GM18507 (cell line): Measurements from ENCODE around the gene LRCH3.
"Not testable (repeated sequence)": the region's sequence is repeated elsewhere in the genome, so short reads cannot be mapped to it uniquely, and the experiment has no call there.

Experiments
- DNase-seq: peaks from one replicate; pipeline ENCODE4 v3.0.0; 2011; ENCODE audit warnings: low read depth; ENCODE audit not compliant: insufficient read length; ENCODE audit errors: extremely low spot score
- FAIRE-seq: peaks from 2 replicates; lab custom pipeline; 2011; peaks lifted over from hg19 to GRCh38; lab: Jason Lieb, UNC

The LRCH3 gene

DNA sequence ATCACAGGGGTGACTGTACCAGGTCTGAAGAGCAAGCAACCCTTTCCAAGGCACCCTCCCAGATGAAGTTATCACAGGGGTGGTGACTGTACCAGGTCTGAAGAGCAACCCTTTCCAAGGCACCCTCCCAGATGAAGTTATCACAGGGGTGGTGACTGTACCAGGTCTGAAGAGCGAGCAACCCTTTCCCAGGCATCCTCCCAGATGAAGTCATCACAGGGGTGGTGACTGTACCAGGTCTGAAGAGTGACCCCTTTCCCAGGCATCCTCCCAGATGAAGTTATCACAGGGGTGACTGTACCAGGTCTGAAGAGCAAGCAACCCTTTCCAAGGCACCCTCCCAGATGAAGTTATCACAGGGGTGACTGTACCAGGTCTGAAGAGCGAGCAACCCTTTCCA, 117.5 kb downstream of the LRCH3 start:
- not testable (repeated sequence) for DNase-seq, FAIRE-seq

DNA sequence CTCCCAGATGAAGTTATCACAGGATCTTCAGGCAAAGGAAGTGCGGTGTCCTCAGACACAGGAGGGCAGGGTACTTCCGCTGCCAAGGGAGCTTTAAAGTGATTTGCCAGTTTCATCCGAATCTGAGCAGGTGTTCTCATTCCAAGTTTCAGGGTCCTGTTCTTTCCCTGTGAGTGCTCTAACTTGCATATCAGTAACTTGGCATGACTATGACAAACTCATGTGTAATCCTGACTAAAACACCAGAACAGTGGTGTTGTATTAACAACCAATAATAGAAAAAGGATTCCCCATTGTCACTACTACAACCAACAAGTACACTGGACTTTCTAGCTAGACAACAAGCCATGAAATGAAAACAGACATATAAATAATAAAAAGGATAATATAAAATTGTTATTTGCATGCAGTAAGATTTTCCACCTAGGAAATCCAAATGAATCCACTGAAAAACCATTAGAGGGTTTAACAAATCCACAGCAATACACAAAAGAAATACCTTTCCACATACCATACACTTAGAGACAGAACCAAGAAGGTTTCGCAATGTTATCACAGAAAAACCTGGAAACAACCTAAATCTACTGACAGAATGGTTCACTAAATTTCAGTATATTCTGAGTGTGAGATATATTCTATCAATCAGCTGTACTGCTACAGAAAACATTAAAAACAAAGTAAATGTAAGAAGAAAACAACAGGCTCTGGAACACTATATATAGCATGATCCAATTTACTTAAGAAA, 118.1 kb downstream of the LRCH3 start:
- DNase-seq: no peak

DNA sequence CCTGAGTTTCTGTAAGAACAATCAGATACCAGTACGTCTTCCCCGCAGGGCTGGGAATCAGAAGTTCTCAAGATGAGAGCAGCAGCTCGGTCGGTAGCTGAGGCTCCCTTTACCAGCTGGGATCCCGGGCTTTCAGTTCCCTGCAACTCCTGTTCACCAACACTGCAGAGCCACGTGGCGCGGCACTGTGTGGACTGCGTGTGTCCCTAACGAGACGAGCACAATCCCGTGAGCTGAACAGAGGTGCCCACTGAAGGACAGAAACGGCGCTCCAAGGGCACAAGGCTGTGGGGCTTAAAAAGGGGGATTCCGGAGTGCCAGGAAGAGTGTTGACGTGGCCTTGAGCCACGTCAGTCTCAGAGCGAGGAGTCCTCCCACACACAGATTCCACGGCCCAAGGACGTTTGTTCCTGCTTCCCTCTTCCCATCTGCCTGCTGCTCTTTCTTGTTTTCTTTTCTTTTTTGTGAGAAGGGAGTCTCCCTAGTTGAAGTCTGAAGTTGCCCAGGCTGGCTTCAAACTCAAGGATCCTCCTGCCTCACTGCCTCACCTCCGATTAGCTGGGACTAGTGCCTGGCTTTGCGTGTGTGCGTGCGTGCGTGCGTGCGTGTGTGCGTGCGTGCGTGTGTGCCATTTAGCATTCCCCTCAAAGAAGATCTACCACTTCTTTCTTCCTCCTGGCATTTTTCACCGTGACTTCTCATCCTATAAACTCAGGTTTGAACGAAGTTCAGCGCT, 121.9 kb downstream of the LRCH3 start:
- DNase-seq: no peak
- FAIRE-seq: no peak

More for the DNA sequence above, 118.1 kb downstream of the LRCH3 start:
- FAIRE-seq: no peak

DNA sequence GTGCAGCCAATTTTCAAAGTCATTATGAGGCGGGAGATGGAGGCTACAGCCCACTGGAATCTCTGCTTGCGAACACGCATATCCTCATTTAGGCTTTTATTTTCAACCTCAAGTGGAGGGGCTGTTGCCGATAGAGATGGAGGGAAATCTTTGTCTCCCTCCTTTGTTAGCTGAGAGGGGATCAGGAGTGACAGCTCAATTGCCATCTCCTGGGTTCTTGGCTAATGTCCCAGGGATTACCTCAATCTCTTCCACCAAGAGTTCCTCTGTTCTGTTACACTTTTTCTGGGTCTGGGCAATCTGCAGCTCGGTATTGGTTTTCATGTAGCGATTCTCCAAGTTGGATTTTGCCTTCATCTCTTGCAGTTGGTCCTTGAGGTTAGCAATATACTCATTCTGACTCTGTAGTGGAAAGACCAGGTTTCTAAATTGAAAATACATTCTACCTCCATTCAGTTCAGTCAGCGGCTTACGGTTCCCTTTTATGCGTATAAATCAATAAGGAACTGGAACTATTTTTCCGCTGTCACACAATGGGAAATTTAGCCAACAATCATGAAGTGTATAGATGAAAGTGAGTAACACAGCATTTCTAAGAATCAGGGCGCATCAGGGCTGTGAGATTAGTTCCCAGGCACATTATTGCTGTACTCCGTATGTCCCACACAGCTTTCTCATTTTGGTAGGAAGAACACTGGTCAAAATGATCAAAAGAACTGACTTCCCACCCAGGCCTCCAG, 122.8 kb downstream of the LRCH3 start:
- no peak for FAIRE-seq

DNA sequence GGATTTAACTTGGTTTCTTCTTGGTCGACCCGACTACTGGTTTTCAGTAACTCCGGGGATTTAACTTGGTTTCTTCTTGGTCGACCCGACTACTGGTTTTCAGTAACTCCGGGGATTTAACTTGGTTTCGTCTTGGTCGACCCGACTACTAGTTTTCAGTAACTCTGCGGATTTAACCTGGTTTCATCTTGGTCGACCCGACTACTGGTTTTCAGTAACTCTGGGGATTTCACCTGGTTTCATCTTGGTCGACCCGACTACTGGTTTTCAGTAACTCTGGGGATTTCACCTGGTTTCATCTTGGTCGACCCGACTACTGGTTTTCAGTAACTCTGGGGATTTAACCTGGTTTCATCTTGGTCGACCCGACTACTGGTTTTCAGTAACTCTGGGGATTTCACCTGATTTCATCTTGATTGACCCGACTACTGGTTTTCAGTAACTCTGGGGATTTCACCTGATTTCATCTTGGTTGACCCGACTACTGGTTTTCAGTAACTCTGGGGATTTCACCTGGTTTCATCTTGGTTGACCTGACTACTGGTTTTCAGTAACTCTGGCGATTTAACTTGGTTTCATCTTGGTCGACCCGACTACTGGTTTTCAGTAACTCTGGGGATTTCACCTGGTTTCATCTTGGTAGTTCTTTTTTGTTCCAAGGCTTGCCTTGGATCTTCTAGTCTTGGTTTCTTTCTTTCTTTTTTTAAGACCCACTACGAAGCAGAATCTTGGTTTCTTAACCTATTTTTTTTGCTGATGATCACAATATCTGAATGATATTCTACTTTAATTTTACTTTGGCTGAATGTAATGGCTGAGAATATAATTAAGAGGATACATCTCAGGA, 130.6 kb downstream of the LRCH3 start:
- DNase-seq, FAIRE-seq: not testable (repeated sequence)

More for the DNA sequence above, 122.8 kb downstream of the LRCH3 start:
- DNase-seq: no peak

DNA sequence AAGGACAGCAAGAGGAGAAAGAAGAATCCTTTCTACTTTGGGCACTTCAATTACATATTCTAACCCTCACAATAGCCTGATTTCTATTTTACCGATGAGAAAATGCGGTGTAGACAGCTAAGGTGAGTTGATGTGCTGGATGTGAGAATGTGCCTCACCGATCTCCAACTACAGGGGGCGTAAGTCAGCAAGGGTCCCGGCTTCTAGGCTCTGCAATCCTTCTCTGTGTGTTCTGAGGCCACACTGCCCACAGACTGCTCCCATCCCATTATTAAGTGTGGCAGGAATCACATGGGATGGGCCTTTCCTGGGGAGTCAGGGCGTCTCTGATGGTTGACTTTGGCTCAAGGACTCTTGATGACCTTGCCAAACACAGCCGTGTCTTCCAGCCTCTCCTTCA, 135.4 kb downstream of the LRCH3 start:
- FAIRE-seq: no peak
- no peak for DNase-seq

DNA sequence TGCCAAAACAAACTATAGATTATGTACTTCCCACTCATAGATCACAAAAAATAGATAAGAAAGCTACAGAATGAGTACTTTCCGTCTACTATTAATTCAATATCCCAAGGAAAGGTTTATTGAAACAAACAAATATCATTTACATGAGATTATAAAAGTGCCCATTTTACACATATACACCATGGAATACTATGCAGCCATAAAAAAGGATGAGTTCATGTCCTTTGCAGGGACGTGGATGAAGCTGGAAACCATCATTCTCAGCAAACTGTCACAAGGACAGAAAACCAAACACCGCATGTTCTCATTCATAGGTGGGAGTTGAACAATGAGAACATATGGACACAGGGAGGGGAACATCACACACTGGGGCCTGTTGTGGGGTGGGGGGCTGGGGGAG, 136.5 kb downstream of the LRCH3 start:
- not testable (repeated sequence) for DNase-seq, FAIRE-seq

DNA sequence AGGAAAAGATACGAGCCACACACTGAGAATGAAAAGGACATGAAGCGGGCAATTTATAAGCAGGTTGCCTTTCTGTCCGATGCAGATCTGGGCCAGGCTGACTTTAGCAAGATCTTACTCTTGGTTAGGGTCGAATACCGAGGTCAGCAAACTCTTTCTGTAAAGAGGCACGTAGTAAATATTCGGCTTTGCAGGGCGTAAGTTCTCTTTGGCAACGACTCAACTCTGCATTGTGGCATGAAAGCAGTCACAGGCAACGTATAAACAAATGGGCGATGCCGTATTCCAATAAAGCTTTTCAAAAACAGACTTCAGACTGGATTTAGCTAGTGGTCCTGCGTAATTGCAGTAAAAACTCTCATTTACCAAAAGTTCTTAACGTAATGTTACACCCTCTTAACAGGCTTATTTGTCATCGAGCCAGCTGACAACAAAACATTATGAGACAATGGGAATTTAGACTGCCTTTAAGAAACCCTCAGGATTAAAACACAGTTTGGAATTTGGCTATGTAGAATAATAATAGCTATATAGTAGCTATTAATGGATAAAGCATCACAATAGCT, 145.8 kb downstream of the LRCH3 start:
- FAIRE-seq (no peak), DNase-seq (no peak)
